Neural cell (in vitro differentiated cells): Measurements from ENCODE around the gene ANKRD55. TPM values are rescaled to one million over a fixed set of nuclear protein-coding genes. Genes with fewer than 3 reads are reported as not detected.

Experiments used
- H2AFZ ChIP-seq: fragments of 200-600, 300-800 bp; sonication (generic), shearing (Covaris generic); 2 replicates; pipeline ENCODE4 v1.6.0; 2014; ENCODE audit warnings: low read depth, mild to moderate bottlenecking, antibody characterized with exemption, low read length, moderate library complexity
- H3F3A ChIP-seq: fragments of 200-600 bp; shearing (Covaris generic); 2 replicates; pipeline ENCODE4 v1.6.1; 2016; ENCODE audit warnings: mild to moderate bottlenecking, moderate library complexity, mixed read lengths, antibody characterized with exemption, low read length; ENCODE audit not compliant: insufficient read depth, poor library complexity, severe bottlenecking
- H3K27ac ChIP-seq: fragments of 200-600, 300-800 bp; sonication (generic), shearing (Covaris generic); 2 replicates; pipeline ENCODE4 v1.5.1; 2014; ENCODE audit warnings: mild to moderate bottlenecking, low read length, moderate library complexity
- H3K27me3 ChIP-seq: fragments of 300-800, 200-600 bp; sonication (generic), shearing (Covaris generic); 2 replicates; pipeline ENCODE4 v1.6.0; 2014; ENCODE audit warnings: mild to moderate bottlenecking, low read depth, low read length, moderate library complexity; ENCODE audit not compliant: insufficient read depth
- H3K36me3 ChIP-seq: fragments of 300-800, 200-600 bp; sonication (generic), shearing (Covaris generic); 2 replicates; pipeline ENCODE4 v1.5.1; 2014; ENCODE audit warnings: mild to moderate bottlenecking, antibody characterized with exemption, low read length, moderate library complexity; ENCODE audit not compliant: insufficient read depth
- H3K4me2 ChIP-seq: fragments of 300-800, 200-600 bp; sonication (generic), shearing (Covaris generic); 2 replicates; pipeline ENCODE4 v1.6.0; 2014; ENCODE audit warnings: mild to moderate bottlenecking, low read length
- H3K4me3 ChIP-seq: fragments of 300-800, 200-600 bp; sonication (generic), shearing (Covaris generic); 2 replicates; pipeline ENCODE4 v1.5.1; 2014; ENCODE audit warnings: mild to moderate bottlenecking, low read length, moderate library complexity
- H3K79me2 ChIP-seq: fragments of 200-600 bp; shearing (Covaris generic); replicated peaks from 2 replicates; pipeline ENCODE4 v1.6.0; 2014; ENCODE audit warnings: mild to moderate bottlenecking, low read length, moderate library complexity; ENCODE audit not compliant: insufficient read depth
- H3K9ac ChIP-seq: fragments of 300-800, 200-600 bp; sonication (generic), shearing (Covaris generic); 2 replicates; pipeline ENCODE4 v1.6.1; 2016; ENCODE audit warnings: mild to moderate bottlenecking, low read length, mixed read lengths
- H3K9me2 ChIP-seq: fragments of 200-600 bp; shearing (Covaris generic); 2 replicates; pipeline ENCODE4 v1.6.1; 2016; ENCODE audit warnings: mild to moderate bottlenecking, low read length, mixed read lengths; ENCODE audit not compliant: insufficient read depth
- H3K9me3 ChIP-seq: fragments of 200-600, 300-800 bp; sonication (generic), shearing (Covaris generic); 2 replicates; pipeline ENCODE4 v1.6.1; 2016; ENCODE audit warnings: mild to moderate bottlenecking, mixed run types, low read length, moderate library complexity, mixed read lengths
- H4K20me1 ChIP-seq: fragments of 200-600 bp; shearing (Covaris generic); 2 replicates; pipeline ENCODE4 v1.6.1; 2016; ENCODE audit warnings: mild to moderate bottlenecking, mixed run types; ENCODE audit not compliant: insufficient read depth
- CTCF ChIP-seq: fragments of 450-650 bp; IDR thresholded peaks from 2 replicates; pipeline ENCODE4 v1.5.1; 2014; ENCODE audit warnings: antibody characterized with exemption, mild to moderate bottlenecking, moderate library complexity; ENCODE audit not compliant: poor library complexity, severe bottlenecking
- EP300 ChIP-seq: fragments of 450-650 bp; conservative IDR thresholded peaks from 2 replicates; pipeline ENCODE4 v1.6.1; 2014; ENCODE audit warnings: antibody characterized with exemption, mild to moderate bottlenecking, moderate library complexity; ENCODE audit not compliant: poor library complexity, severe bottlenecking
- EZH2 ChIP-seq: fragments of 200-600, 300-800 bp; shearing (Covaris generic), sonication (generic); IDR thresholded peaks from 2 replicates; pipeline ENCODE4 v1.6.1; 2014; ENCODE audit warnings: antibody characterized with exemption, low read length, borderline replicate concordance, mild to moderate bottlenecking; ENCODE audit not compliant: insufficient read depth, poor library complexity, severe bottlenecking
- MXI1 ChIP-seq: fragments of 450-650 bp; conservative IDR thresholded peaks from 2 replicates; pipeline ENCODE4 v1.6.1; 2014; ENCODE audit warnings: antibody characterized with exemption, mild to moderate bottlenecking; ENCODE audit not compliant: poor library complexity, severe bottlenecking
- POLR2AphosphoS5 ChIP-seq: IDR thresholded peaks from 2 replicates; pipeline ENCODE4 v1.6.1; 2012
- RAD21 ChIP-seq: fragments of 450-650 bp; conservative IDR thresholded peaks from 2 replicates; pipeline ENCODE4 v1.6.1; 2014; ENCODE audit warnings: antibody characterized with exemption, mild to moderate bottlenecking, moderate library complexity
- REST ChIP-seq: IDR thresholded peaks from 2 replicates; pipeline ENCODE4 v1.6.1; 2012; ENCODE audit warnings: borderline replicate concordance
- SMC3 ChIP-seq: fragments of 450-650 bp; conservative IDR thresholded peaks from 2 replicates; pipeline ENCODE4 v1.6.1; 2014; ENCODE audit warnings: antibody characterized with exemption, mild to moderate bottlenecking, moderate library complexity; ENCODE audit not compliant: poor library complexity
- TAF1 ChIP-seq: IDR thresholded peaks from 2 replicates; pipeline ENCODE4 v1.6.1; 2012; ENCODE audit warnings: low read depth
- polyA plus RNA-seq: library from polyadenylated mRNA; depleted of rRNA; stranded (reverse); fragments of >200 nt; gene quantifications from 2 replicates; pipeline ENCODE4 v1.2.3, GENCODE V29; 2014

The ANKRD55 gene
- polyA plus RNA-seq, 1 donor from 2014 or later, result 49.8 TPM

- Histone ChIP-seq H3K79me2 (no peaks in the 10 kb centered on the region), H3K27ac (no peak overlapping the region), H3K9ac (no peak overlapping the region), H4K20me1 (no peaks in the 10 kb centered on the region), H3K4me3 (no peak overlapping the region), H2AFZ (no peak overlapping the region), H3K9me2 (no peaks in the 10 kb centered on the region), H3K27me3 (no peaks in the 10 kb centered on the region), H3F3A (no peaks in the 10 kb centered on the region), H3K36me3 (no peaks in the 10 kb centered on the region), H3K4me2 (no peak overlapping the region), H3K9me3 (no peaks in the 10 kb centered on the region)
- TF ChIP-seq POLR2AphosphoS5 (no peak), CTCF (no peak), RAD21 (no peak), EP300 (no peak), MXI1 (no peak), SMC3 (no peak), REST (no peak), EZH2 (no peak), TAF1 (no peak)
These were observed 144.6 kb downstream of the ANKRD55 start for GRCh38 chr5:56088431-56088949.

- Histone ChIP-seq H3K36me3 (no peaks in the 10 kb centered on the region), H3K4me3 (no peak overlapping the region), H3K4me2 (no peak overlapping the region), H3K79me2 (no peaks in the 10 kb centered on the region), H3K9me2 (no peaks in the 10 kb centered on the region), H3K9me3 (no peaks in the 10 kb centered on the region), H4K20me1 (no peaks in the 10 kb centered on the region), H3K27me3 (no peaks in the 10 kb centered on the region), H3F3A (no peaks in the 10 kb centered on the region), H3K27ac (no peak overlapping the region), H3K9ac (no peak overlapping the region), H2AFZ (no peak overlapping the region)
- TF ChIP-seq RAD21 (no peak), CTCF (no peak), MXI1 (no peak), EZH2 (no peak), REST (no peak), POLR2AphosphoS5 (no peak), EP300 (no peak), SMC3 (no peak), TAF1 (no peak)
These were observed 147.9 kb downstream of the ANKRD55 start for GRCh38 chr5:56085193-56085592.
